K562 (cell line): ENCODE results near the gene CTDNEP1. TPM values are rescaled to one million over a fixed set of nuclear protein-coding genes. Genes with fewer than 3 reads are reported as not detected.
A peak's percentile ranks its signal among the peaks of the same experiment; 100 is the strongest.

Source experiments
- ATAC-seq: fragments of 200-7000 bp; cut with Tn5 transposase; 3 replicates; pipeline ENCODE4 v1.9.1; 2020; ENCODE audit warnings: moderate library complexity
- BruUV-seq: library from RNA; stranded (reverse); fragments of 400-500 nt; replicated peaks from 2 replicates; lab custom pipeline; 2021; lab: Mats Ljungman, UMichigan
- CTCF ChIA-PET: fragments of 300-600 bp; formaldehyde crosslinking; extraction: SDS; loops from one replicate; lab custom pipeline; 2021; ENCODE audit warnings: low intra/inter-chr PET ratio; lab: Yijun Ruan, JAX
- POLR2A ChIA-PET: fragments of 300-600, 350-650 bp; sonication (Branson Sonifier 250); formaldehyde crosslinking; extraction: SDS; loops from one replicate; lab custom pipeline; 2021; ENCODE audit warnings: antibody characterized with exemption, inconsistent platforms; lab: Yijun Ruan, JAX
- DNase-seq, 4 experiments: peaks; one replicate each; pipeline versions ENCODE4 v3.0.0 to v3.0.0-alpha.2; 2011 to 2018; ENCODE audit warnings: low spot score in 3 of 4, mixed read lengths in 3 of 4; ENCODE audit errors: extremely low read depth in 1 of 4
- FAIRE-seq: peaks from 2 replicates; lab custom pipeline; 2011; peaks lifted over from hg19 to GRCh38; lab: Jason Lieb, UNC
- H2AFZ ChIP-seq: 2 replicates; pipeline ENCODE4 v1.6.0; 2011; ENCODE audit warnings: low read depth, low read length, control low read depth, inconsistent platforms
- H3K27ac ChIP-seq: fragments of 200-600 bp; 3 replicates; pipeline ENCODE4 v1.8.0; 2011; ENCODE audit warnings: low read depth, mild to moderate bottlenecking, control low read depth, inconsistent platforms, low read length, moderate library complexity, mixed read lengths; ENCODE audit errors: extremely low read depth
- H3K27me3 ChIP-seq, 2 experiments: fragments of 300-600 bp in 1 of 2; 2 replicates in 1 of 2; 3 replicates in 1 of 2; pipeline versions ENCODE4 v1.6.0 to v1.8.0; 2011; ENCODE audit warnings: inconsistent platforms in 2 of 2, low read length in 2 of 2, mild to moderate bottlenecking in 1 of 2, mixed read lengths in 1 of 2, moderate library complexity in 1 of 2; ENCODE audit not compliant: control insufficient read depth in 2 of 2, insufficient read depth in 2 of 2
- H3K36me3 ChIP-seq: fragments of 300-600 bp; 3 replicates; pipeline ENCODE4 v1.8.0; 2011; ENCODE audit warnings: mild to moderate bottlenecking, low read length, inconsistent platforms; ENCODE audit not compliant: control insufficient read depth, insufficient read depth
- H3K4me1 ChIP-seq, 2 experiments: fragments of 200-600 bp in 1 of 2; replicated peaks in 1 of 2; 2 replicates in 1 of 2; 3 replicates in 1 of 2; pipeline versions ENCODE4 v1.5.1 to v1.8.0; 2011; ENCODE audit warnings: inconsistent platforms in 2 of 2, low read length in 2 of 2, mild to moderate bottlenecking in 1 of 2, mixed read lengths in 1 of 2, moderate library complexity in 1 of 2; ENCODE audit not compliant: control insufficient read depth in 2 of 2, insufficient read depth in 2 of 2
- H3K4me2 ChIP-seq: 2 replicates; pipeline ENCODE4 v1.6.1; 2011; ENCODE audit warnings: low read length, control low read depth, inconsistent platforms, mixed read lengths; ENCODE audit not compliant: insufficient read depth
- H3K4me3 ChIP-seq: fragments of 200-600 bp; sonication (generic), shearing (Covaris generic); 2 replicates; pipeline ENCODE4 v1.5.1; 2016; ENCODE audit warnings: control low read depth, inconsistent platforms
- H3K79me2 ChIP-seq: fragments of 200-600 bp; 3 replicates; pipeline ENCODE4 v1.8.0; 2011; ENCODE audit warnings: low read length, inconsistent platforms; ENCODE audit not compliant: control insufficient read depth, insufficient read depth
- H3K9ac ChIP-seq, 2 experiments: 2 replicates each; pipeline versions ENCODE4 v1.6.0 to v1.6.1; 2011; ENCODE audit warnings: low read depth in 2 of 2, low read length in 2 of 2, control low read depth in 1 of 2, inconsistent platforms in 1 of 2, mild to moderate bottlenecking in 1 of 2, mixed read lengths in 1 of 2; ENCODE audit not compliant: insufficient read depth in 1 of 2
- H3K9me1 ChIP-seq: one replicate; pipeline ENCODE4 v1.6.0; 2011; ENCODE audit warnings: inconsistent platforms, mild to moderate bottlenecking, low read length, moderate library complexity; ENCODE audit not compliant: control insufficient read depth, insufficient read depth
- H3K9me3 ChIP-seq: replicated peaks from 2 replicates; pipeline ENCODE4 v1.5.1; 2011; ENCODE audit warnings: low read depth, low read length, inconsistent platforms; ENCODE audit not compliant: control insufficient read depth, insufficient read depth
- H4K20me1 ChIP-seq: replicated peaks from 2 replicates; pipeline ENCODE4 v1.6.1; 2011; ENCODE audit warnings: low read length, inconsistent platforms, mixed read lengths; ENCODE audit not compliant: control insufficient read depth, insufficient read depth
- CC2D1A ChIP-seq: fragments of 450-650 bp; IDR thresholded peaks from 2 replicates; pipeline ENCODE4 v1.6.1; 2017; ENCODE audit warnings: mild to moderate bottlenecking
- CEBPG ChIP-seq, 3 experiments: fragments of 200-800 bp in 1 of 3; sonication (Bioruptor generic) in 1 of 3; sonication (generic) in 1 of 3; formaldehyde crosslinking in 1 of 3; IDR thresholded peaks in 2 of 3; conservative IDR thresholded peaks in 1 of 3; 2 replicates each; pipeline versions ENCODE4 v1.6.1 to v1.8.0; 2016 to 2022; ENCODE audit warnings: missing compliant biosample characterization in 2 of 3, missing genetic modification characterization in 2 of 3, mild to moderate bottlenecking in 1 of 3, missing genetic modification reagents in 1 of 3
- CREBBP ChIP-seq: IDR thresholded peaks from one replicate; pipeline ENCODE4 v1.6.1; 2012; ENCODE audit warnings: low read depth, mild to moderate bottlenecking, control low read depth, inconsistent platforms, low read length
- NFIC ChIP-seq: fragments of 450-650 bp; IDR thresholded peaks from 2 replicates; pipeline ENCODE4 v1.6.1; 2017; ENCODE audit warnings: mild to moderate bottlenecking, inconsistent platforms
- NFRKB ChIP-seq: fragments of 450-650 bp; IDR thresholded peaks from 2 replicates; pipeline ENCODE4 v1.6.1; 2016; ENCODE audit warnings: low read depth
- NR3C1 ChIP-seq: sonication (generic); formaldehyde crosslinking; IDR thresholded peaks from 2 replicates; pipeline ENCODE4 v1.8.1; 2022; ENCODE audit warnings: missing genetic modification reagents
- RNF219 ChIP-seq: fragments of 250-450 bp; sonication (Bioruptor Pico); IDR thresholded peaks from 2 replicates; pipeline ENCODE4 v1.5.0; 2022; ENCODE audit warnings: mild to moderate bottlenecking
- SAFB ChIP-seq: fragments of 200-400 bp; formaldehyde crosslinking; IDR thresholded peaks from 2 replicates; pipeline ENCODE4 v1.6.1; 2017; ENCODE audit warnings: low read depth, low read length, borderline replicate concordance
- SMARCB1 ChIP-seq: IDR thresholded peaks from 2 replicates; pipeline ENCODE4 v1.6.1; 2011; ENCODE audit warnings: improper control_type of control experiment, low read depth; ENCODE audit not compliant: insufficient read length
- SP1 ChIP-seq: sonication (generic); formaldehyde crosslinking; IDR thresholded peaks from 2 replicates; pipeline ENCODE4 v1.8.1; 2022; ENCODE audit warnings: mild to moderate bottlenecking, missing genetic modification reagents
- TEAD2 ChIP-seq: fragments of 450-650 bp; IDR thresholded peaks from 2 replicates; pipeline ENCODE4 v1.6.1; 2016; ENCODE audit warnings: missing genetic modification characterization, control low read depth, missing compliant biosample characterization
- ZBTB2 ChIP-seq: fragments of 450-650 bp; IDR thresholded peaks from 2 replicates; pipeline ENCODE4 v1.6.1; 2016; ENCODE audit warnings: antibody characterized with exemption
- ZKSCAN8 ChIP-seq: fragments of 200-800 bp; sonication (Bioruptor generic); IDR thresholded peaks from 2 replicates; pipeline ENCODE4 v1.6.1; 2016; ENCODE audit warnings: missing genetic modification characterization, missing compliant biosample characterization
- ZNF134 ChIP-seq: fragments of 250-450 bp; sonication (Bioruptor Pico); conservative IDR thresholded peaks from 2 replicates; pipeline ENCODE4 v1.4.0; 2020
- ZNF239 ChIP-seq: fragments of 250-450 bp; sonication (Bioruptor Pico); IDR thresholded peaks from 2 replicates; pipeline ENCODE4 v1.4.0; 2020; ENCODE audit warnings: mild to moderate bottlenecking
- ZNF589 ChIP-seq: fragments of 200-800 bp; sonication (Bioruptor generic); IDR thresholded peaks from 2 replicates; pipeline ENCODE4 v1.6.1; 2016; ENCODE audit warnings: low read depth, missing genetic modification characterization, missing compliant biosample characterization
- ZNF695 ChIP-seq: fragments of 450-650 bp; formaldehyde crosslinking; IDR thresholded peaks from 2 replicates; pipeline ENCODE4 v1.4.0; 2020; ENCODE audit warnings: mild to moderate bottlenecking, moderate library complexity
- ZNF764 ChIP-seq: fragments of 250-450 bp; sonication (Bioruptor Pico); IDR thresholded peaks from 2 replicates; pipeline ENCODE4 v1.4.0; 2020; ENCODE audit warnings: low read depth, mild to moderate bottlenecking, moderate library complexity
- WGBS: fragments of 100-300 bp; shearing (Covaris generic); methylation state at CpG from one replicate; pipeline ENCODE4 v1.1.6; 2016; ENCODE audit warnings: low coverage, mixed read lengths; ENCODE audit not compliant: insufficient coverage; ENCODE audit errors: missing lambda C conversion rate; 5-methylcytosine and 5-hydroxymethylcytosine counted together
- in situ Hi-C: fragments of 300-500 bp; cut with MboI; formaldehyde crosslinking; loops from 4 replicates; pipeline ENCODE4 v1.15.0; 2018; ENCODE audit warnings: inconsistent platforms, mixed read lengths
- intact Hi-C: fragments of 100-400 bp; cut with micrococcal nuclease; formaldehyde crosslinking; loops from 2 replicates; pipeline ENCODE4 v1.14.2; 2022
- polyA plus RNA-seq, 8 experiments: library from polyadenylated mRNA; depleted of rRNA in 4 of 8; stranded (reverse) in 5 of 8; unstranded in 3 of 8; fragments of >200 nt; fragmentation: Nextera tagmentation in 2 of 8; fragmentation: Illumina TruSeq in 1 of 8; extraction: Ambion mirVana in 2 of 8; extraction: Trizol in 1 of 8; gene quantifications; 2 replicates each; pipeline versions ENCODE4 v1.2.1 to v1.2.3, GENCODE V29; 2011 to 2014; ENCODE audit warnings: inconsistent platforms in 1 of 8, missing spikeins in 1 of 8
- total RNA-seq, 7 experiments: library from RNA; depleted of rRNA in 6 of 7; stranded (reverse); fragments of >200 nt in 6 of 7; fragmentation: Illumina TruSeq in 2 of 7; extraction: Trizol in 2 of 7; gene quantifications; 2 replicates each; pipeline versions ENCODE4 v1.2.1 to v1.2.3, GENCODE V29; 2011 to 2021; ENCODE audit warnings: low replicate concordance in 1 of 7

The CTDNEP1 gene
- total and polyA plus RNA-seq, 9 of the 15 experiments (the other 6 are each of a cell fraction or from before 2014, with no cell fraction given), result 10.7 to 150 (median 28.5) TPM

- Histone ChIP-seq H4K20me1 (no peaks in the 10 kb centered on the region), H3K79me2 (peaks cover 48% of the 10 kb centered on the region), H2AFZ (peak overlapping the region; percentile 91), H3K27me3 (no peaks in the 10 kb centered on the region), H3K9me1 (no peaks in the 10 kb centered on the region), H3K4me3 (peak overlapping the region; percentile 68), H3K4me1 (peaks cover 17 to 22% of the 10 kb centered on the region in 2 experiments; a peak in 4 of 5 replicates), H3K9me3 (no peaks in the 10 kb centered on the region), H3K36me3 (peaks cover 53% of the 10 kb centered on the region), H3K9ac (peak overlapping the region; percentile 80 to 97), H3K27ac (peak overlapping the region; percentile 98), H3K4me2 (peak overlapping the region; percentile 90)
- peak; percentile 70 to 95 (median 79) for DNase-seq
- 6% methylated on average over 37 of the region's 49 CpGs for WGBS
- FAIRE-seq, result peak; percentile 95
- intact Hi-C loops, result no loop called here
- in situ Hi-C loops, result no loop called here
- no TSS peak for BruUV-seq
- POLR2A ChIA-PET, result interaction anchor here (0.7 to 3.6 kb wide), 9 partner anchors 8 to 443 kb away, joined by 3 to 16 read pairs (median 4); partner anchors contain the start of genes ACADVL, CTDNEP1, DLG4 and DVL2
- peak; percentile 62 for ATAC-seq
- CTCF ChIA-PET, result no interaction called here
- TF ChIP-seq ZKSCAN8 (CRISPR knock-in tag), result no peak
- TF ChIP-seq NFIC, result peak; percentile 72
- peak; percentile 84 for TF ChIP-seq NFRKB
- TF ChIP-seq CREBBP, result no peak
- TF ChIP-seq SP1 (CRISPR knock-in tag), result peak; percentile 87
- TF ChIP-seq CC2D1A, result peak; percentile 56; the same call in 1 of the 2 replicates
- TF ChIP-seq RNF219 (CRISPR knock-in tag), result no peak
- TF ChIP-seq TEAD2 (tag), result no peak
- TF ChIP-seq CEBPG (CRISPR knock-in tag; IDR thresholded peaks at IDR 0.05), result no peak
- TF ChIP-seq CEBPG (tag; conservative IDR thresholded peaks at IDR 0.05 in 1 of 2, IDR thresholded peaks at IDR 0.05 in 1 of 2), result no peak
- no peak for TF ChIP-seq ZNF695
- TF ChIP-seq ZBTB2, result peak; percentile 59; the same call in 1 of the 2 replicates
- TF ChIP-seq SMARCB1, result no peak
- TF ChIP-seq SAFB, result no peak
- no peak for TF ChIP-seq NR3C1 (CRISPR knock-in tag)
- TF ChIP-seq ZNF764 (CRISPR knock-in tag), result no peak
- TF ChIP-seq ZNF239, result no peak
- TF ChIP-seq ZNF134 (CRISPR knock-in tag), result no peak
- no peak for TF ChIP-seq ZNF589 (CRISPR knock-in tag)
Observed at GRCh38 chr17:7242717-7243452, 8.6 kb downstream of the CTDNEP1 start.
